Measurements from ENCODE around the gene SLC35F4. TPM values are rescaled to one million over a fixed set of nuclear protein-coding genes. Genes with fewer than 3 reads are reported as not detected.

SLC35F4 gene
- total and polyA plus RNA-seq, 12 donors: not detected

DNA sequence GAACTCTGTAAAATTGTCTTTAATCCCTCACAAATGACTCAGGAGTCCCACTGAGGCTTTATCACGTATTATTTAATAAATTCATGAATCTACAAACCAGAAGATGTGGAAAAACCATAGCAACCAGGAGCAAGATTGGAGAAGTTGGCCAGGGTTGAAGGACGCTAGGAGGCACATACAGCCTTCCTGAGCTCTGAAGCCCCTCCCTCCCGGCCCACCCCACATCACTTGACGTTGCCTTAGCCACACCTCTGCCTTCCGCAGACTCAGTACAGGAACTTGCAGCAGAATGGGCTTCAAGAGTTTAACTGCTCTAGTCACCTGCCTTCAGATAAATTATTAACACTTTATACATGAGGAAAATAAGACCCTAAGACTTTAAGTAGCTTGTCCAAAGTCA lies 33.9 kb downstream of the SLC35F4 start:
- Histone ChIP-seq H3K4me1 (no peaks in the 10 kb centered on the region), H3K27me3 (peaks cover 0 to 7% (median 0%) of the 10 kb centered on the region in 7 donors), H3K36me3 (no peaks in the 10 kb centered on the region), H3K27ac (no peak overlapping the region), H3K4me3 (no peak overlapping the region), H3K9me3 (no peaks in the 10 kb centered on the region)
- TF ChIP-seq, protein P1, sequence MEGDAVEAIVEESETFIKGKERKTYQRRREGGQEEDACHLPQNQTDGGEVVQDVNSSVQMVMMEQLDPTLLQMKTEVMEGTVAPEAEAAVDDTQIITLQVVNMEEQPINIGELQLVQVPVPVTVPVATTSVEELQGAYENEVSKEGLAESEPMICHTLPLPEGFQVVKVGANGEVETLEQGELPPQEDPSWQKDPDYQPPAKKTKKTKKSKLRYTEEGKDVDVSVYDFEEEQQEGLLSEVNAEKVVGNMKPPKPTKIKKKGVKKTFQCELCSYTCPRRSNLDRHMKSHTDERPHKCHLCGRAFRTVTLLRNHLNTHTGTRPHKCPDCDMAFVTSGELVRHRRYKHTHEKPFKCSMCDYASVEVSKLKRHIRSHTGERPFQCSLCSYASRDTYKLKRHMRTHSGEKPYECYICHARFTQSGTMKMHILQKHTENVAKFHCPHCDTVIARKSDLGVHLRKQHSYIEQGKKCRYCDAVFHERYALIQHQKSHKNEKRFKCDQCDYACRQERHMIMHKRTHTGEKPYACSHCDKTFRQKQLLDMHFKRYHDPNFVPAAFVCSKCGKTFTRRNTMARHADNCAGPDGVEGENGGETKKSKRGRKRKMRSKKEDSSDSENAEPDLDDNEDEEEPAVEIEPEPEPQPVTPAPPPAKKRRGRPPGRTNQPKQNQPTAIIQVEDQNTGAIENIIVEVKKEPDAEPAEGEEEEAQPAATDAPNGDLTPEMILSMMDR (IDR thresholded peaks at IDR 0.05): no peak
- ATAC-seq (no peak), DNase-seq (no peak)
- intact Hi-C loops (cut with DNase I): no loop called here
- 15 to 16% methylated on average over 5 of the region's 5 CpGs for WGBS, 2 donors

DNA sequence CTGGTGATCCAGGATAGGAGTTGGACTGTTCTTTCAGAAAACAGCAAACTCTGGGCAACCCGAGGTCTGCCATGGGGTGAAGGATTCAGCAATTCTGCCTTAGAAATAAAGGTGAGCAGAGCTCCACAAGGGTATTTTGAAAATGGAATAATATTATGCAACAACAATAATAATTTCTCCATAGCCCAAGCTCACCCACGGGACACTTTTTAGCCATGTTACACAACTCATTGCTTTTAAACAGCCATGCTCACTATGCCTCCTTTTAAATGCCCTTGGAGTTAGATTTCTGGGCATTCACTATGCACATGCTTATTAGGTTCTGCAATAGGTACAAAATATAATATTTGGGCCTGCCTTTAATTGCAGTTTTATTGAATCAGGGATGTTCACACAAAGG lies 37.2 kb downstream of the SLC35F4 start:
- intact Hi-C loops (cut with DNase I): no loop called here
- whole genome bisulfite sequencing, 2 donors: 61 to 75% methylated on average over 2 of the region's 2 CpGs

DNA sequence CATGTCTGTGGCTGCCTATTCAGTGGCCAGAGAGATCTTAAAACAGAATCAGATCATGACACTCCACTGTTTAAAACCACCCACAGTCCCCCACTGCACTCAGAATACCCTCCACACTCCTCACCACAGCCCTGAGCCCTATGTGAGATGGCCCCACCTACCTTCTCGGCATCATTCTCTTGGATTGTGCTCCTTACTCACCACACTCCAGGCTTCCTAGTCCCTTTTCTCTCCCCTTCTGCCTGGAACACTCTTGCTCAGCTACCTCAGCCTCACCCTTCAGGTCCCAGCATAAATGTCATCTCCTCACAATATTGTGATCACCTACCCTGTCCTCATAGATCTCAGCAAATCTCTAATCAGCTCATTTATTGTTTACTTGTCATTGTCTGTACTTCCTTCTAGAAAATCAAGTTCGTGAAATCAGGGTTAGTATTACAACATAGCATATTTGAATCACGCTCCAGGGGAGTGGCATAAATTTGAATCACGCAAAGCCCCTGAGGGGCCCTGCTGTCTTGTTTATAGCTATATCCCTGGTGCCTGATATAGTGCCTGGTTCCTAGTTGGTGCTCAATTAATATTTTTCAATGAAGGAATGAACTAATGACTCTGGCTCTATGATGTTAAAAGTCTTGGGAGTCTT lies 42.8 kb downstream of the SLC35F4 start:
- Histone ChIP-seq H3K36me3 (no peaks in the 10 kb centered on the region), H3K27me3 (peaks cover 0 to 13% (median 0%) of the 10 kb centered on the region in 7 donors), H3K4me1 (no peaks in the 10 kb centered on the region), H3K9me3 (peaks cover 0 to 9% (median 0%) of the 10 kb centered on the region in 11 donors), H3K4me3 (no peak overlapping the region), H3K27ac (no peak overlapping the region)
- ATAC-seq (no peak), DNase-seq (no peak)
- TF ChIP-seq, protein P1 (IDR thresholded peaks at IDR 0.05): no peak
- intact Hi-C loops (cut with DNase I): no loop called here
- 82 to 83% methylated on average over 4 of the region's 4 CpGs for WGBS, 2 donors

More for the DNA sequence above, 37.2 kb downstream of the SLC35F4 start:
- Histone ChIP-seq H3K4me1 (no peaks in the 10 kb centered on the region), H3K27me3 (peaks cover 0 to 7% (median 0%) of the 10 kb centered on the region in 7 donors), H3K9me3 (peaks cover 0 to 9% (median 0%) of the 10 kb centered on the region in 11 donors), H3K4me3 (no peak overlapping the region), H3K36me3 (no peaks in the 10 kb centered on the region), H3K27ac (no peak overlapping the region)
- no peak for ATAC-seq
- TF ChIP-seq, protein P1 (IDR thresholded peaks at IDR 0.05): no peak
- DNase-seq: no peak

DNA sequence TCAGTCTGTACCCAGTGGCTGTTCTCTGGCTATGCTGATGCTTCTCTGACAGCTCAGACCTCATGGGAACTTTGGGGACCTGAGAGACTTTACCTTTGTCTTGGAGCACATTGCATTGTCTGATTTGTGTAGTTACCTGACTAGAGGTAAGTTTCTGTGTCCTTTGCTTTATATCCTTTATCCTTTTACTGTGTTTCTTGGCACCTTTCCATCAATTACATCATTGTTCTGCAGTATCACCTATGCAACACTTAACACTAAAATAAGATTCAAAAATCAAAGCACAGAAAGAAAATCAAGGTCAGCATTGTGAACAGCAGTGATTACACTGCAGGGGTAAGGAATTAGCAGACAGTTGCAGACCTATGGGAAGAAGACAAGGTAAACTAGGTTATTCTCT lies 43.8 kb downstream of the SLC35F4 start:
- peaks cover 0 to 13% (median 0%) of the 10 kb centered on the region in 7 donors for H3K27me3 ChIP-seq
- no peak overlapping the region for H3K27ac ChIP-seq
- intact Hi-C loops (cut with DNase I): no loop called here
- H3K4me1 ChIP-seq: no peaks in the 10 kb centered on the region
- no peaks in the 10 kb centered on the region for H3K36me3 ChIP-seq
- H3K4me3 ChIP-seq: no peak overlapping the region
- peaks cover 0 to 9% (median 0%) of the 10 kb centered on the region in 11 donors for H3K9me3 ChIP-seq
- ATAC-seq (no peak), DNase-seq (no peak)
- TF ChIP-seq, protein P1 (IDR thresholded peaks at IDR 0.05): no peak

All from heart right ventricle (tissue), 16 donors.